ENCODE results near the gene ZNF76.

DNA sequence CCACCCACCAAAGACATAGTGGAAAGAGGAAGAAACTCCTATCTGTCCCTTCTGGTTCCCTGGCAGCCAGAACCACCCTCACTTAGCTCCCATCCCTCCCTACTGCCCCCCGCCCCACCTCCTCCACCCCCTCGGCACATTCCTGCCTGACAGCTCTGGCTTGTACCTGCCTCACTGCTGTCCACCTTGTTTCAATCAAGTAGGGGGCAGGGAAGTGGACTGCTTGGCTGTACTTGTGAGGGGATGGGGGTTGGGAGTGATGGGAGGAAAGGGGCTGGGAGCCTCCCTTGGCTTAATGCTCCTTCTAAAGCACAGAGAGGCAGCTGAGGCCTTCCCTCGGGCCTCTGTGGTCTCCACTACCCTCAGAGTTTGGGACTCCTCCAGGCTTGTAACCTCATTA lies 22.1 kb upstream of the ZNF76 start:
- TF ChIP-seq POLR2A (IDR thresholded peaks at IDR 0.05), result no peak
- TF ChIP-seq, protein P1, sequence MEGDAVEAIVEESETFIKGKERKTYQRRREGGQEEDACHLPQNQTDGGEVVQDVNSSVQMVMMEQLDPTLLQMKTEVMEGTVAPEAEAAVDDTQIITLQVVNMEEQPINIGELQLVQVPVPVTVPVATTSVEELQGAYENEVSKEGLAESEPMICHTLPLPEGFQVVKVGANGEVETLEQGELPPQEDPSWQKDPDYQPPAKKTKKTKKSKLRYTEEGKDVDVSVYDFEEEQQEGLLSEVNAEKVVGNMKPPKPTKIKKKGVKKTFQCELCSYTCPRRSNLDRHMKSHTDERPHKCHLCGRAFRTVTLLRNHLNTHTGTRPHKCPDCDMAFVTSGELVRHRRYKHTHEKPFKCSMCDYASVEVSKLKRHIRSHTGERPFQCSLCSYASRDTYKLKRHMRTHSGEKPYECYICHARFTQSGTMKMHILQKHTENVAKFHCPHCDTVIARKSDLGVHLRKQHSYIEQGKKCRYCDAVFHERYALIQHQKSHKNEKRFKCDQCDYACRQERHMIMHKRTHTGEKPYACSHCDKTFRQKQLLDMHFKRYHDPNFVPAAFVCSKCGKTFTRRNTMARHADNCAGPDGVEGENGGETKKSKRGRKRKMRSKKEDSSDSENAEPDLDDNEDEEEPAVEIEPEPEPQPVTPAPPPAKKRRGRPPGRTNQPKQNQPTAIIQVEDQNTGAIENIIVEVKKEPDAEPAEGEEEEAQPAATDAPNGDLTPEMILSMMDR (IDR thresholded peaks at IDR 0.05), result no peak
